ENCODE measurements around the gene ZSCAN5B. TPM values are rescaled to one million over a fixed set of nuclear protein-coding genes. Genes with fewer than 3 reads are reported as not detected.
"Not testable (repeated sequence)": the region's sequence is repeated elsewhere in the genome, so short reads cannot be mapped to it uniquely, and the experiment has no call there.

The ZSCAN5B gene
- total RNA-seq, 1 donor from 2014 or later, result not detected

- peaks cover 8% of the 10 kb centered on the region for H3K9me3 Mint-ChIP-seq (ENCODE audit: low read depth)
- no peak for TF ChIP-seq CTCF (IDR thresholded peaks at IDR 0.05)
- H3K27ac Mint-ChIP-seq (ENCODE audit: unreplicated experiment), result no peak overlapping the region
- H3K4me3 Mint-ChIP-seq (ENCODE audit: unreplicated experiment), result no peak overlapping the region
- no peaks in the 10 kb centered on the region for H3K4me1 Mint-ChIP-seq (ENCODE audit: low read depth)
- no peaks in the 10 kb centered on the region for H3K36me3 Mint-ChIP-seq (ENCODE audit: low read depth)
- DNase-seq (ENCODE audit: low spot score), result no peak
- no peaks in the 10 kb centered on the region for H3K27me3 Mint-ChIP-seq (ENCODE audit: low read depth)
Measured at GRCh38 chr19:56189785-56190184, 7.8 kb downstream of the ZSCAN5B start.

DNA sequence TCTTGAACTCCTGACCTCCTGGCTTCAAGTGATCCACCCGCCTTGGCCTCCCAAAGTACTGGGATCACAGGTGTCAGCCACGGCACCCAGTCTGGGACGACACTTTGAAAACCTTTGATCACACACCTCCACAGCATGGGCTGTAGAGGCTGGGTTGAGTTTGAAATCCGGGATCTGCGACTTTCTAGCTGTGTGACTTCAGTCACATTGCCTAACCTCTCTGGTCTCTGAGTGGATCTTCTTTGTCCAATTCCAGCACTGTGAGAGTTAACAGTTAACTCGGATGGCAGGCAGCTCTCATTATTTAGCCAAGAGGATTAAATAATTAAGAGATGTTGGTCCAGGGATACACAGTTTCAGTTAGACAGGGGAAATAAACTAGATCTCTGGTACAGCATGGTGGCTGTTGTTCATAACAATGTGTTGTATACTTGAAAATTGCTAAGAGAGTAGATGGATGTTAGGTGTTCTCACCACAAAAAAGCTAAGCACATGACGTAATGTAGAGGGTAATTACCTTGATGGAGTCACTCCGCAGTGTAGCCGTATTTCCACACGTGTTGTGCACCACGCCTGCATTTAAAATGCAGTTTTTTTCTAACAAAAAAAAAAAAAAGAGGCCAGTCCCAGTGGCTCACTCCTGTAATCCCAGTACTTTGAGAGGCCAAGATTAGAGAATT lies 19.9 kb downstream of the ZSCAN5B start:
- no peaks in the 10 kb centered on the region for H3K9me3 Mint-ChIP-seq (ENCODE audit: low read depth)
- no peak overlapping the region for H3K27ac Mint-ChIP-seq (ENCODE audit: unreplicated experiment)
- H3K4me3 Mint-ChIP-seq (ENCODE audit: unreplicated experiment), result no peak overlapping the region
- TF ChIP-seq CTCF (IDR thresholded peaks at IDR 0.05), result no peak
- DNase-seq (ENCODE audit: low spot score), result peak; percentile 35
- no peaks in the 10 kb centered on the region for H3K4me1 Mint-ChIP-seq (ENCODE audit: low read depth)
- H3K27me3 Mint-ChIP-seq (ENCODE audit: low read depth), result peaks cover 13% of the 10 kb centered on the region
- no peaks in the 10 kb centered on the region for H3K36me3 Mint-ChIP-seq (ENCODE audit: low read depth)

GRCh38 chr19:56176881-56177280 lies 20.7 kb downstream of the ZSCAN5B start:
- Mint-ChIP-seq H3K36me3 (ENCODE audit: low read depth) (no peaks in the 10 kb centered on the region), H3K4me3 (ENCODE audit: unreplicated experiment) (no peak overlapping the region), H3K27me3 (ENCODE audit: low read depth) (peaks cover 13% of the 10 kb centered on the region), H3K27ac (ENCODE audit: unreplicated experiment) (no peak overlapping the region), H3K4me1 (ENCODE audit: low read depth) (no peaks in the 10 kb centered on the region), H3K9me3 (ENCODE audit: low read depth) (no peaks in the 10 kb centered on the region)
- peak; percentile 81 for DNase-seq (ENCODE audit: low spot score)
- TF ChIP-seq CTCF (IDR thresholded peaks at IDR 0.05), result no peak

- H3K27me3 Mint-ChIP-seq (ENCODE audit: low read depth), result peaks cover 13% of the 10 kb centered on the region
- H3K36me3 Mint-ChIP-seq (ENCODE audit: low read depth), result not testable (repeated sequence)
Measured at GRCh38 chr19:56176310-56176709, 21.3 kb downstream of the ZSCAN5B start.

GRCh38 chr19:56175861-56176307 lies 21.7 kb downstream of the ZSCAN5B start, which contains the start of gene GALP:
GALP (plus strand) TSS chr19:56176008; CDS start chr19:56177109, 1,101 bp downstream.
- H3K27ac Mint-ChIP-seq (ENCODE audit: unreplicated experiment); H3K4me3 Mint-ChIP-seq (ENCODE audit: unreplicated experiment); H3K36me3 Mint-ChIP-seq (ENCODE audit: low read depth); DNase-seq (ENCODE audit: low spot score); H3K9me3 Mint-ChIP-seq (ENCODE audit: low read depth); H3K4me1 Mint-ChIP-seq (ENCODE audit: low read depth): not testable (repeated sequence)
- peaks cover 13% of the 10 kb centered on the region for H3K27me3 Mint-ChIP-seq (ENCODE audit: low read depth)

More at GRCh38 chr19:56176310-56176709, 21.3 kb downstream of the ZSCAN5B start:
- H3K9me3 Mint-ChIP-seq (ENCODE audit: low read depth); H3K4me3 Mint-ChIP-seq (ENCODE audit: unreplicated experiment); H3K27ac Mint-ChIP-seq (ENCODE audit: unreplicated experiment); H3K4me1 Mint-ChIP-seq (ENCODE audit: low read depth); DNase-seq (ENCODE audit: low spot score): not testable (repeated sequence)

- no peak for DNase-seq (ENCODE audit: low spot score)
- H3K27me3 Mint-ChIP-seq (ENCODE audit: low read depth), result peaks cover 13% of the 10 kb centered on the region
- no peak overlapping the region for H3K4me3 Mint-ChIP-seq (ENCODE audit: unreplicated experiment)
- no peak overlapping the region for H3K27ac Mint-ChIP-seq (ENCODE audit: unreplicated experiment)
- no peaks in the 10 kb centered on the region for H3K4me1 Mint-ChIP-seq (ENCODE audit: low read depth)
- TF ChIP-seq CTCF (IDR thresholded peaks at IDR 0.05), result no peak
- H3K36me3 Mint-ChIP-seq (ENCODE audit: low read depth), result no peaks in the 10 kb centered on the region
- no peaks in the 10 kb centered on the region for H3K9me3 Mint-ChIP-seq (ENCODE audit: low read depth)
Measured at GRCh38 chr19:56174550-56174949, 23.0 kb downstream of the ZSCAN5B start.

All from chondrocyte (in vitro differentiated cells).